Left colon (tissue), 2 donors: ENCODE results near the gene ADGRD1. TPM values are rescaled to one million over a fixed set of nuclear protein-coding genes. Genes with fewer than 3 reads are reported as not detected.
"Not testable (repeated sequence)": the region's sequence is repeated elsewhere in the genome, so short reads cannot be mapped to it uniquely, and the experiment has no call there.

ENCODE experiments used
- ATAC-seq: fragments of 200-7000 bp; cut with Tn5 transposase; one replicate; pipeline ENCODE4 v1.9.1; 2020; ENCODE audit warnings: mild to moderate bottlenecking, moderate library complexity
- DNase-seq, 2 donors: peaks; one replicate each; pipeline ENCODE4 v3.0.0-alpha.2; 2020
- intact Hi-C, 2 donors: fragments of 100-400 bp; cut with DNase I in 1 of 2; cut with micrococcal nuclease in 1 of 2; formaldehyde crosslinking; loops; one replicate each; pipeline versions ENCODE4 v1.11.2 to v1.14.0; 2022; cut with DNase I, micrococcal nuclease
- total RNA-seq, 2 donors: library from RNA; stranded (reverse); fragmentation: NEBNext Ultra II Directional; extraction: Animal tissue kit (Norgen Biotek cat#: 25700); gene quantifications; one replicate each; pipeline ENCODE4 v1.2.1, GENCODE V29; 2021
- donor health status: DM: no; HTN: no; CAD: no.
- donor health status: DM: yes; HTN: yes; CAD: no.

ADGRD1 gene
- total RNA-seq, 2 donors from 2014 or later: 4.0 to 5.8 TPM

GRCh38 chr12:130994821-130995375 lies 41.2 kb downstream of the ADGRD1 start:
- DNase-seq: peak in 1 of 2 donors; percentile 8
- intact Hi-C loops: no loop called here
- no peak for ATAC-seq

- ATAC-seq, intact Hi-C loops: not testable (repeated sequence)
- peak in 1 of 2 donors; percentile 8 for DNase-seq
Measured at GRCh38 chr12:130995386-130995969, 41.8 kb downstream of the ADGRD1 start.

GRCh38 chr12:130998136-130998535 lies 44.4 kb downstream of the ADGRD1 start:
- intact Hi-C loops: no loop called here
- no peak for ATAC-seq
- peak in 1 of 2 donors; percentile 8 for DNase-seq

- intact Hi-C loops: no loop called here
- ATAC-seq (no peak), DNase-seq (peak in 1 of 2 donors; percentile 11)
Measured at GRCh38 chr12:131000000-131000486, 46.3 kb downstream of the ADGRD1 start.

- intact Hi-C loops: no loop called here
- ATAC-seq (no peak), DNase-seq (peak in 1 of 2 donors; percentile 0)
Measured at GRCh38 chr12:131001493-131001892, 47.8 kb downstream of the ADGRD1 start.

GRCh38 chr12:131002216-131002631 lies 48.5 kb downstream of the ADGRD1 start:
- peak in 1 of 2 donors; percentile 4 for DNase-seq
- intact Hi-C loops: no loop called here

GRCh38 chr12:131003036-131003715 lies 49.5 kb downstream of the ADGRD1 start:
- intact Hi-C loops: no loop called here
- ATAC-seq: no peak
- DNase-seq: peak in 1 of 2 donors; percentile 19

More at GRCh38 chr12:131002216-131002631, 48.5 kb downstream of the ADGRD1 start:
- ATAC-seq: no peak

- DNase-seq: no peak
- no peak for ATAC-seq
- intact Hi-C loops: no loop called here
Measured at GRCh38 chr12:131003716-131004045, 50.0 kb downstream of the ADGRD1 start.

GRCh38 chr12:131004166-131004565 lies 50.5 kb downstream of the ADGRD1 start:
- intact Hi-C loops: no loop called here
- ATAC-seq: no peak
- no peak for DNase-seq

- no peak for DNase-seq
- intact Hi-C loops: no loop called here
- no peak for ATAC-seq
Measured at GRCh38 chr12:131005161-131006035, 51.7 kb downstream of the ADGRD1 start.

GRCh38 chr12:131006036-131006735 lies 52.5 kb downstream of the ADGRD1 start:
- intact Hi-C loops: no loop called here
- ATAC-seq: no peak
- no peak for DNase-seq

- peak; percentile 24 to 62 for DNase-seq
- intact Hi-C loops: no loop called here
- no peak for ATAC-seq
Measured at GRCh38 chr12:131007031-131007739, 53.5 kb downstream of the ADGRD1 start.

GRCh38 chr12:131007740-131008117 lies 54.0 kb downstream of the ADGRD1 start:
- ATAC-seq (no peak), DNase-seq (no peak)
- intact Hi-C loops: no loop called here

- no peak for DNase-seq
- intact Hi-C loops: no loop called here
- no peak for ATAC-seq
Measured at GRCh38 chr12:131008131-131008912, 54.6 kb downstream of the ADGRD1 start.

GRCh38 chr12:131008913-131009270 lies 55.2 kb downstream of the ADGRD1 start:
- DNase-seq (no peak), ATAC-seq (no peak)
- intact Hi-C loops: no loop called here

GRCh38 chr12:131009595-131010395 lies 56.1 kb downstream of the ADGRD1 start:
- ATAC-seq: no peak
- intact Hi-C loops: no loop called here
- DNase-seq: no peak
